HG03460 (cell line): ENCODE measurements around the gene RILPL2.
"Not testable (repeated sequence)": the region's sequence is repeated elsewhere in the genome, so short reads cannot be mapped to it uniquely, and the experiment has no call there.

ENCODE experiments used
- ATAC-seq: cut with Tn5 transposase; IDR thresholded peaks from one replicate; pipeline ENCODE4 v1.9.1; 2021; ENCODE audit not compliant: unreplicated experiment

Gene RILPL2

DNA sequence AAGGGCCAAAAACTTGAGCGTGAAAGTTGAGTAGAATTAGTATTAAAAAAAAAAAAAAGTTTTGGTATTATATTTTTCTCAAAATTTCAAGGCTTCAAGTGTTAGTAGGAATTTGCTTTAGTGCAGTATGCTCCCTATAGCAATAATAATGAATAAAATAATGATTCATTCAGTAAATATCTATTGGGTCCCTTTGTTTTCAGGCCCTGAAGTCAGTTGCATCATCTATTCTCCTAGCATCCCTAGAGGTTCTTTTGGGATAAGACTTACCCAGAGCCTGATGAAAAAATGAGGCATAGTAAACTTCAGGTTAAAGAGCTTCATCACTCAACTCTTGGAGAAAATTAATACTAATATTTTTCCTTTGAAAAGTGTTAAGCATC is 51.5 kb downstream of the RILPL2 start:
- no peak for ATAC-seq

DNA sequence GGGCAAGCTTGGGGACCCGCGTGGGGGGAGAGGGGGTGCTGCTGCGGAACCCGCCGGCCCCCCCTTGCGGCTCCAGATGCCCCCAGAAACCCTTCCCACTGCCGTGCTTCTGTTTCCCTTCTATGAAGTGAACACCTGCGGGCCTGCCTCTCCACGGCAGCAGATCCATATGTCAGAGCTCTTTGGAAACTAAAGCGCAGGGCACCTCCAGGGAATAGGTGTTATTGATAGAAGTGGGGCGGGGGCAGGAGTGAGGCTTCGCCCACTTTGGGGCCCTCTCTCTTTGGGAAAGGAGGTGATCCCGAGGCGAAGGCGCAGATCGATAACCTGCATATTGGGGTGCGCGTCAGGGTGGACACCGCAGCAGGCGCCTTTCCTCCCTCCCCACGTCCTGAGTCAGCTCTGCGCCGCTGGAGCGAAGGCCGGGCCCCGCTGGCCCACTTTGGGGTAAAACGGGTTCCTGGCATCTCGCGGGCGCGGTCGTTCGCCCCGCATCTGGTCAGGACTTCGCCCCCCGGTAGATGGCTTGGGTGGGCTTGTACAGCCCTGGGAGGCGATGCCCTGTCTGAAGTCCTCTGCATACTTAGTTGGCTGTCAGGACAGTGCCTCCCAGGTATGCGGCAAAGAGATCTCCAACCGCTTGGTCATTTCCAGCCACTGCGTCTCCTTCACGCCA is 52.0 kb downstream of the RILPL2 start:
- ATAC-seq: no peak

DNA sequence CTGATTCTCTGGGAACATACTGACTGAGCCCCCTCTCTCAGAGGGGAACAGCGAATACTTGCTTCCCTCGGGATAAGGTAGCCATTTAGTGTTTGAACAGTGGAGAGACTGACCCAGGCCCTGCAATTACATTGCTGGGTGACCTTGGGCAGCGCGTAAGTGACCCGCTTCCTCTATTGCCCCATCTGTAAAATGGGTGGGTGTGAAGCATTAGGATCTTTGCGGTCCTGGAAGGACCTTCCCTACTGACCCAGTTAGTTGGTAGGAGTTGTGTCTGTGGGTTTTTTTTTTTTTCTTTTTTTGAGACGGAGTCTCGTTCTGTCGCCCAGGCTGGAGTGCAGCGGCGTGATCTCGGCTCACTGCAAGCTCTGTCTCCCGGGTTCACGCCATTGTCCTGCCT is 53.8 kb downstream of the RILPL2 start:
- ATAC-seq: no peak

DNA sequence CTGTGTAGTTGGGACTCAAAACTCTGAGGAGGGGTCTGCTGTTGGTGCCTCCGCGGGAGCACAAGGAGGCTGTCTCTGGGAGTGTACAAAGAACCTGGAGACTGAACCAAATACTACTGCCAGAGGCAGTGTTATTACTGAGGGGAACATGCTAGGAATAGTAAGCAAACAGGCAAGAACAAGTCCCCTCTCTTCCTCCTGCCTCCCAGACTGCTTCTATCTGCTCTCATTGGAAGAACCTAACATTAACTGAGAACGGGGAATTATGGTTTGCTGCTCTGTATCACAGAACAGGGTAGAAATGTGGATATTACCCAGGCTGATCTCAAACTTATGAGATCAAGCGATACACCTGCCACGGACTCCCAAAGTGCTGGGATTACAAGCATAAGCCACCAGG is 57.1 kb downstream of the RILPL2 start:
- ATAC-seq: no peak

DNA sequence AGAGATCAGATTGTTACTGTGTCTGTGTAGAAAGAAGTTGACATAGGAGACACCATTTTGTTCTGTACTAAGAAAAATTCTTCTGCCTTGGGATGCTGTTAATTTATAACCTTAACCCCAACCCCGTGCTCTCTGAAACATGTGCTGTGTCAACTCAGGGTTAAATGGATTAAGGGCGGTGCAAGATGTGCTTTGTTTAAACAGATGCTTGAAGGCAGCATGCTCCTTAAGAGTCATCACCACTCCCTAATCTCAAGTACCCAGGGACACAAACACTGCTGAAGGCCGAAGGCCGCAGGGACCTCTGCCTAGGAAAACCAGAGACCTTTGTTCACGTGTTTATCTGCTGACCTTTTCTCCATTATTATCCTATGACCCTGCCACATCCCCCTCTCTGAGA is 64.1 kb downstream of the RILPL2 start:
- not testable (repeated sequence) for ATAC-seq

DNA sequence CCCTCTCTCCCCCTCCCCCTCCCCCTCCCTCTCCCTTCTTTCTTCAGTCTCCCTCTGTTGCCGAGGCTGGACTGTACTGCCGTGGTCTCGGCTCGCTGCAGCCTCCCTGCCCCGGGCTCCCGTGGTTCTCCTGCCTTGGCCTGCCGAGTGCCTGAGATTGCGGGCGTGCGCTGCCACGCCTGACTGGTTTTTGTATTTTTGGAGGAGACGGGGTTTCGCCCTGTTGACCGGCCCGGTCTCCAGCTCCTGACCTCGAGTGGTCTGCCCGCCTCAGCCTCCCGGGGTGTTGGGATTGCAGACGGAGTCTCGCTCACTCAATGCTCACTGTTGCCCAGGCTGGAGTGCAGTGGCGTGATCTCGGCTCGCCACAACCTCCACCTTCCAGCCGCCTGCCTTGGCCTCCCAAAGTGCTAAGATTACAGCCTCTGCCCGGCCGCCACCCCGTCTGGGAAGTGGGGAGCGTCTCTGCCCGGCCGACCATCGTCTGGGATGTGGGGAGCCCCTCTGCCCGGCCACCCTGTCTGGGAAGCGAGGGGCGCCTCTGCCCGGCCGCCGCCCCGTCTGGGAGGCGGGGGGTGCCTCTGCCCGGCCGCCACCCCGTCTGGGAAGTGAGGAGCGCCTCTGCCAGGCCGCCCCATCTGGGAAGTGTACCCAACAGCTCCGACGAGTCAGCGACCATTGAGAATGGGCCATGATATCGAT is 64.7 kb downstream of the RILPL2 start:
- ATAC-seq: not testable (repeated sequence)

DNA sequence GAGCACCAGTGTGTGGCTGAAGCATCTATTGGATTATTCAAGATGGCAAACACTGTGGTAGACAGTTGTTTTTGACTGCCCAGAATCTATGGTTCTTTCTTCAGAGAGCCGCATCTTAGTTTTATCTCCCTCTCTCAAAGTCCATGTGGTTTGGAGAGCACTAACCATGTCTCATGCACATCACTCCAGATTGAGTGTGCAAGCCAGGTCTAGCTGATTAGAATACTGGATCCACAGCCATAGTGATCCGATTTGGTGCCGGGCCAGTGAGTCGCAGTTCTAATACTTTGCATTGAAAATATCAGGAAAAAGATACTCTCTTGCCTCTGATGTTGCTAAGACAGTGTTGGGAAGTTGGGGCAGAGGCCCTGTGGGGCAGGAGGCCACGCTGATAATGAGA is 67.3 kb downstream of the RILPL2 start:
- no peak for ATAC-seq

DNA sequence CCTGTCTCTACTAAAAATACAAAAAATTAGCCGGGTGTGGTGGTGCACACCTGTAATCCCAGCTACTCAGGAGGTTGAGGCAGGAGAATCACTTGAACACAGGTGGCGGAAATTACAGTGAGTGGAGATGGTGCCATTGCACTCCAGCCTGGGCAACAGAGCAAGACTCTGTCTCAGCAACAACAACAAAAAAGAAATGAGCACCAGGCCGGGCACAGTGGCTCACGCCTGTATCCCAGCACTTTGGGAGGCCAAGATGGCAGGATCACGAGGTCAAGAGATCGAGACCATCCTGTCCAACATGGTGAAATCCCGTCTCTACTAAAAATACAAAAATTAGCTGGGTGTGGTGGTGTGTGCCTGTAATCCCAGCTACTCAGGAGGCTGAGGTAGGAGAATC is 68.1 kb downstream of the RILPL2 start:
- not testable (repeated sequence) for ATAC-seq

DNA sequence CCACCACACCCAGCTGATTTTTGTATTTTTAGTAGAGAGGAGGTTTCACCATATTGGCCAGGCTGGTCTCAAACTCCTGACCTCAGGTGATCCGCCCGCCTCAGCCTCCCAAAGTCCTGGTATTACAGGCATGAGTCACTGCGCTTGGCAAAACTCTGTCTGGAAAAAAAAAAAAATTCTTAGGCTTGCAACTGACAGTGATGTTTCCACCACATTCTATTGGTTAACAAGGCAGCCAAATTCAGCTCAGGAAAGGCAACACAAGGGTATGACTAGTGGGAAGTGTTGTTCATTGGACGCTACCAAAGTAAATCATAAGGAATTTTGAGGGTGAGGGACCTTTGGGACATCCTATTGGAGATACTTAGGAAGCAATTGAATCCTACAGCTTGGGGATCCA is 69.0 kb downstream of the RILPL2 start:
- no peak for ATAC-seq
